GM19023 (cell line): Measurements from ENCODE around the gene GRIK4.
A peak's percentile ranks its signal among the peaks of the same experiment; 100 is the strongest.

Experiments
- ATAC-seq: cut with Tn5 transposase; IDR thresholded peaks from one replicate; pipeline ENCODE4 v1.9.1; 2021; ENCODE audit warnings: mild to moderate bottlenecking, moderate library complexity; ENCODE audit not compliant: unreplicated experiment

GRIK4 gene

DNA sequence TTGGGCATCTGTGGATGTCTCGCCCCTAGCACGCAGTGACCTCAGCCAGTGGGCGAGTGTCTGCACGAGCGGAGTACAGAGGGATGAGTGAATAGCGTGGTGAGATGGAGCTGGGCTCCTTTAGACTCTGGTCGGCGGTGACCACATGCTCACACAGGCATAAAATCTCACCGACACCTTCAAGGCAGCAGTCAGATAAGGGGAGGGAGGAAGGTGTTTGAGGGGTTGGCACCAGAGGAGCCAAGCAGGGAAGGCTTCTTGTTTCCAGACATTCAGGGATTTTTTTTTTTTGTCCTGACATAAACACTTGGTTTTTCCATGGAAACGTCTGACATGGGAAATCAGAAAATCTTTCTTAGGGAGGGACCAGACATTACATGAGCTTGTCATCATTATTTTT is 35.8 kb downstream of the GRIK4 start:
- no peak for ATAC-seq

DNA sequence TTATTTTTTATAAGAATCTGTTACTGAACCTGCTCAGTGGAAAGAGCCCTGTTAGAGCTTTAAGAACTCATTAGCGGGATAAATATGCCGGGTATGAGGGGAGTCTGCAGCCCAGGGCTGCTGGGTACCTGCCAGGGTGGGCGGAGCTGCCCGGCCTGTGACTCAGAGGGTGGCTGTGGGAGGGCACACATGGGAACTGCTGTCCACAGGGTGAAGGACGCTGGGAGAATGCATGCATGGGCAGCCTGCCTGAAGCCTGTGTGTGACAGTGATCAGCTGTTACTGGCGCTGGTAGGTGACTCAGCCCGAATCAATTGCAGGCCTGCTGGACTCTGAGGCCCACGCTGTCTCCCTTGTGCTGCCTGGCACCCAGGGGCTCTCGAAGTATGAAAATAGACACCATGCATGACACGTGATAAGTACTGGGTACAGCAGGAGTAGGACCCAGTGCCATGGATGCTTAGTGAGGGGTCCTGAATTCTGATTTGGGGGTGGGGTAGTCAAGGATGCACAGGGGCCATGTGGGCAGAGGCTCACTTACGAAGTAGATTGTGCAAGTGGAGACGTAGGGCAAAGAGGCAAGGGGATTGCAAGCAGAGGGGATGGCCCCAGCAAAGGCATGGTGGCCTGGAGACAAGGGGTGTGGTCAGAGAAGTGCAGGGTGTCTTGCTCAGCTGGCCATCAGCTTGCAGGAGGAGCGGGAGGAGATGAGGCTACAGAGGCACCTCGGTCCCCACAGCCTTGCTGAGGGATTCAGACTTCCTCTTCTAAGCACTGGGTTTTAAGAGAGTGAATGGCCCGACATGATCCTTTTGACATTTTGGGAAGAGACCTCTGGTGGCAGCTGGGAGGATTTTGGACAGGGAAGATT is 36.5 kb downstream of the GRIK4 start:
- ATAC-seq = no peak

DNA sequence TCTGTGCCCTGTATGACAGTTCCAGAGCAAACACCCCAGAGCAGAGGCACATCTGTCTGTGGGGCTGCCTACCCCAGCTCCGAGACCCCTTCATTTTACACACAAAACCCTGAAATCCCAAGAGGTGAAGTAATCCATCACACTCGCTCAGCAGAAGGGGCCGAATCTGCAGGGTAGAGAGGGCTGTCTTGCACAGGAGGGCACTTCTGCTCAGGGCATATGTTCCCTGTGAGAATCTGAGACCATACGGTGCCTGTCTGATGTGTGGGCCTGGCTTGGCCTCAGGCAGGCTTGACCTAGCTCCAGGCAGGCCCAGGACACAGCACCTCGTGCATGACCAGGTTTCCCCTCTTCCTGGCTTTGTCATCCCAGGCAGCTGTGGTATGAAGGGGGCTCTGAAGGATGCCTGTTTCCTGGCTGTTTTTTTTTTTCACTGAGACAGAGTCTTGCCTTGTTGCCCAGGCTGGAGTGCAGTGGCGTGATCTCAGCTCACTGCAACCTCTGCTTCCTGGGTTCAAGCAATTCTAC is 37.2 kb downstream of the GRIK4 start:
- ATAC-seq = no peak

DNA sequence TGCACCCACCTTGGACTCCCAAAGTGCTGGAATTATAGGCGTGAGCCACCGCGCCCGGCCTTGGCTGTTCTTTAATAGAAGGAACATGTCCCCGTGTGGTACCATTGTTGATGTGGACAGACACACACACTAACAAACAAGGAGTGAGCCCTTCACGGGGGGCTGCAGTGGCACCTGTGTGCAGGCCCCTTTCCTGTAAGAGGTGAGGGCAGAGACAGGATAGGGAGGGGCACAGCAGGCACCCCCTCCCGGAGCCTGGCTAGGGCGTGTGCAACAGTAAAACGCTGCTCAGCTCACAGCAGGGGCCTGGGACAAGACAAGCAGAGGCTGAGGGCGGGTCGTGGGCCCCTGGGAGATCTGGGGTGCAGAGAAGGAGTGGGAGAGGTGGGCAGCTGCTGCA is 37.8 kb downstream of the GRIK4 start:
- ATAC-seq = no peak

DNA sequence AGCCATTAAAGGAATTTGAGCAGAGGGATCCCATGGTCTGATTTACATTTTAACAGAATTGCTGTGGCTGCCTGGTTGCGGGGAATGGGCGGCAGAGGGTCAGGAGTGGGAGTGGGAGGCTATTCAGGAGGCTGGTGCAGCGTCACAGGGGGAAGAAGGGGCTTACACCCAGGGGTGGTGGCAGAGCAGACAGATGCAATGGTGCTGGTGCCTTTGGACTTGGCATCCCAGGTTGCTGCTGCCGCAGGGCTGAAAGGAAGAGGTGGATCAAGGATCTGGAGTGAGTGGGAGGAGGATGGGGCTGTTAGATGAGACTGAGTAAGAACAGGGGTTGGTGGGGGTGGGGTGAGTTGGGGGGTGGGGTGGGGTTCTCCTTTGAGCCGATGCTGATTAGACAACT is 38.5 kb downstream of the GRIK4 start:
- no peak for ATAC-seq

DNA sequence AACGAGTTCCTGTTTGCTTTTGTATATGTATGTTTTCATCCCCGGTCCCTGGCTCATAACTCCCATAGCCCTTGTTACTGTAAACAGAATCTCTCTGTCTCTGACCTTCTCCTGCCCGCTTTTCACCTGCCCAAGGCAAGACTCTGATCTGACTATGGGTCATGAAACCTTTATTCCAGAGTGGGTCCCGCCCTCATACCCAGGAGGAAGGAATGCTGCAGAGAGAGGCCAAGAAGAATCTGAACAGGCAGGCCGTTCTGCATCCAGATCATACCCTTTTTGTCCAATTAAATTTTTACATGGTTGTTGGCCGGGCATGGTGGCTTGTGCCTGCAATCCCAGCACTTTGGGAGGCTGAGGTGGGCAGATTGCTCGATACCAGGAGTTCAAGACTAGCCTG is 39.6 kb downstream of the GRIK4 start:
- ATAC-seq = no peak

DNA sequence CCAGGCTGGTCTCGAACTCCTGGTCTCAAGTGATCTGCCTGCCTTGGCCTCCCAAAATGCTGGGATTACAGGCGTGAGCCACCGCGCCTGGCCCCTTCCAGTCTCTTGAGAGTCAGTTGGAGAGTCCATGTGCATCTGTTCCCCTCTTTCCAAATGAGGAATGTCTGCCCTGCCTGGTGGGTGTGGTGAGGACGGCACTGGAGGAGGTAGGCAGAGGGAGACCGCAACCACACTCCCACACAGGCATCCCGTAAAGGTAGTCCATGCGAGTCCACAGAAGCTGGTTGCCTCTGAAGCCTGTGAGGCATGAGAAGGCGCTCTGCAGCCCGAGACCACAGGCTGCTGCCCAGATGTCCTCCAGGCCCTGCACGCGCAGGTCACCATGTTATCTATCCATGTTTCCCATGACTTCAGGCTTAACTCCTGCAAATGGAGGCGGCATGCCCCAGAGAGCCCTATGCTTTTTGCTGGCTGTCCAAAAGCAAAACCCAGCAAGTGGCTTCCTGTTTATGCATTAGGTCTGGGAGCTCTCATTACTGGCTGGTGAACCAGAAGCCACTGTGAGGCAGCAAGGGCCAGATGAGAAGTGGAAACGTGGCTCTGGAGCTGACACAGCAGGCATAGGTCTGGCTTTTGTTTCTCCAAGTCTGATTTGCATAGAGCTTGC is 43.4 kb downstream of the GRIK4 start:
- no peak for ATAC-seq

DNA sequence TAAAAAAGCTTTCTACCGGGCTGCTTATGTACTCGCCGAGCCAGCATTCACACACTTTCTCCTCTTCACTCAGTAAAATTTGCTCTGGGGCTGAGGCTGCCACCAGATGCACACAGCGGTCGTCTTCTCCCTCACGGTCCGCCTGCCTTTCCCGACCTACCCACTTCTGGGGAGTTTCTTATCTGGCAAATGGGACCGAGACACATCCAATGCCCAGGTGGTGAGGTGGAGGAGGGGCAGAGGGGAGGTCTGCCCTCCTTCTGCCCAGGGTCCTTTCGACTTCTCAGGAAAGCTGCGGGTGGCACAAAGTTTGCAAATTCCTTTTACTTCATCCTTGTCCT is 43.9 kb downstream of the GRIK4 start:
- no peak for ATAC-seq

DNA sequence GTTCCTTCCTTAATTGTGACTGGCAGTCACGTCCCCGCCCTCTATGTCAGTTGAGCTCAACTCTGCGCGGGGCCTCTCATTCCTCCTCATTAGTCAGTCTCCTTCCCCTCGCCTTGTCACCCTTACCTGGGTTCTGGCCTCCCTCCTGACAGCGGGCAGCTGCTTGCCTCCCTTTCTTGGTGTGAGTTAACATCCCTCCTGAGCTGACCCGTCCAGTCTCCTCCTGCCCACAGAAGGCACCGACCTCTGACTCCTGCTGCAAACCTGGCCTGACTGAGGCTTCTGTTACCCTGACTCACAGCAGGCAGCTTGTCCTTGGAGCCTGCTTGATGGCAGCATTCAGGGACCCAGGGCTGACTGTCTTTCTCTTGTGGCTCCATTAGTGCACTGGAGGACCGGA is 45.2 kb downstream of the GRIK4 start:
- ATAC-seq = no peak

DNA sequence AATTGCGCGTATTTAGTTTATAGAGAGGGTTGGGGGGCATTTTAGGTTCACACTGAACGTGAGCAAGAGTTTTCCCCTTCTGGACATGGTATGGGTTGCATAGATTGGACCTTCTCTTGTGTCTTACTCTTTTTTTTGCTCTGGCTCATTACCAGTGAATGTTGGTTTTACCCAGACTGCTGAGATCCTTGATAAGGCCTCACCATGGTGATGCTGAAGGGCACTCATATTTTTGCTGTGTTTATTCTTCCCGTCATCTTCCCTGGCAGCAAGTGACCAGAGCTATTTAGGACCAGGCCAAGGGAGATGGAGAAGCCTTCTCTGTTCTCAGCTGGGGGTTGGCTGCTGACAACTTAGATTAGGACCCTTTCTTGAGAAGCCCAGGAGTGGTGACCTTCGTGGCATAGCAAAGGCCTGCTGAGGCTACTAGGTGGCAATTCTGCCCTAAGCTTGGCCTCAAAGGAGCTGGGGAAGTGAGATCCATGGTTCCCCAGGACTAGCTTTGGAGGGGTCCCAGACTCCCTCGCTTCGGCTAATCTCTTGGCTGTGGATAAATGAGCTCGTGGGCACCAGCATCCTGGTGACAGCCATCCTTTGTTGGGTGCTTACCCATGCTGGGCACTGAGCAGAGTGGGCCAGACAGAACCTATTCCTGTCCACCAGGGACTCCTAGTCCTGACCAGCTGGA is 47.3 kb downstream of the GRIK4 start:
- ATAC-seq = no peak

DNA sequence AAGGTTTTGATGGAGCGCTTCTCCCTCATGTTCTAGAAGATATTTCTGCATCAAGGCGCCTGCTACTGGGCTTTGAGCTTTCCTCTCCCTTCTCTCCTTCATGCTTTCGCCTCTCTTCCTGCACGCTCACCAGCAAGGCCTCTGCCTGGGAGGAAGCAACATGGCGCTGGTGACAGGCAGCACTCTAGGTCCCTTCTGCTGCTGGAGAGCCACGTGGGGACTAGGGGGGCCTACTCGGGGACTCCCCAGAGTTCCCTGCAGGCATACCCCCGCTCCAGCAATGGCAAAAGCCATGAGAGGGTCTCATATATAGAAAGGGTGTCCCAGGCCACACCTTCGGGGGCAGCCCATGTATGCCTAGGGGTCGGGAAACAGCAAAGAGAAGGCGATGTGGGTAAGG is 49.7 kb downstream of the GRIK4 start:
- ATAC-seq = no peak

DNA sequence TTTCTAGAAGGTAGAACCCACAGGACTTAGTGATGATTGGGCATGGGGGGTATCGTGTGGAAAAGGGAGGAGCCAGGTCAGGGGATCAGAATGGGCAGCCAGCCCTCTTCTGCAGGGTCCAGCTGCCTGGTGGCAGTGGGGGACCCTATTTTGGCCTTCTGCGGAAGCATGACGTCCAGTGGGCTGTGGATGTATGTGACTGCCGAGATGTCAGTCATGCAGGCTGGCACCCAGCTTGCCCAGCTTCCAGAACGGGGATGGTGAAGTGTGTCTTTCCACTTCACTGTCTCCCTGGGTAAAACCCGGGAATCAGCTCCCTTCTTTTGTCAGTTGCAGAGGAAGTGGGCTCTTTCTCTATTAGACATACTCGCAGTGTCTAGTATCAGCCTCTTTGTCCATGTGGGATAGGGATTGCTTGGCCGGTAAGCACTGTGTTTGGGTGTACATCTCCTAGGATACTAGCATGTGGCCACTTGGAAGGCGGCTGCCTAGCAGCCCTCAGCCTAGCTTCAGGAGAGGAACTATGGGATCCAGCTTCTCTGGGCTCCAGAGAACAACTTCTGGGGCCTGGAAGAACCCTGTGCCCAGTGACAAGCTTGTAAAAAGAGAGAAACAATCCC is 51.4 kb downstream of the GRIK4 start:
- ATAC-seq = no peak

DNA sequence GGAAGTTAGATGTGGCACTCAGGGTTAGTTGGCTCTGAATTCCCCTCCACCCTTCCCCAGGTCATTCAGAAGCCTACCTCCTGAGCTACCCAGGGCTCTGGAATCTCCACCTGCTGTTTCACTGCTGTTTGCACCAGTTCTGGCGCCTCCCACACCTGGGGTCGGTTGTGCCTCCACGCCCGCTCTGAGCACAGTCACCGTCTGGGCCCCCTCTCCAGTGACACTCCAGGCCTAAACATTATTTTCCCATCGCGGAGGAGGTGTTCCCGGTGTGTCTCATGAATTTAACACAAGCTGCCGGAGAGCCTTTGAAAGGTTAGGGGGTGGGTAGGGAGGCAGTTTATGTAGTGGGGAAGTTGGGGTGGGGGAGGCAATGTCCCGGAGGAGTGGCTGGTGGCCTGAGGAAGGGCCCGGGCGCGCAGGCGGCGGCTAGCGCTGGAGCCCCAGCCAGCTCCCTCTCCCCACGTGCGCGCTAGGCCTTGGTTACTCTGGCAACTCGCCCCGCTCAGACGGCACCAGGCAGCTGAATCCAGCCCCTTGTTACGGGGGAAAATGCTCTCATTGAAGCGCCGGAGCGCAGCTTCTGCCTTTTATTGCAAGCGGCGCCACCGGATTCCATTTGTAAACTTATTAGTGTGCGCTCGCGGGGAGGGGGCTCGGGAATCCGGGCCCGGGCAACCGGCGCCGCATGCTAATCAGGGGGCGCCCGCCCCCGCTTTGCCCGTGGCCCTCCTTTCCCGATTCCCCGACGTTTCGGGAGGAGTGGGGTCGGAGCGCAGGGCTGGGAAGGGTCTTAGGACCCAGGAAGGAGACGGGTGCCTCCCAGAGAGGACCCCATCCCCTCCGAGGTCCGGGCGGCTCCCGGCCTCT is 52.4 kb downstream of the GRIK4 start:
- ATAC-seq = no peak

DNA sequence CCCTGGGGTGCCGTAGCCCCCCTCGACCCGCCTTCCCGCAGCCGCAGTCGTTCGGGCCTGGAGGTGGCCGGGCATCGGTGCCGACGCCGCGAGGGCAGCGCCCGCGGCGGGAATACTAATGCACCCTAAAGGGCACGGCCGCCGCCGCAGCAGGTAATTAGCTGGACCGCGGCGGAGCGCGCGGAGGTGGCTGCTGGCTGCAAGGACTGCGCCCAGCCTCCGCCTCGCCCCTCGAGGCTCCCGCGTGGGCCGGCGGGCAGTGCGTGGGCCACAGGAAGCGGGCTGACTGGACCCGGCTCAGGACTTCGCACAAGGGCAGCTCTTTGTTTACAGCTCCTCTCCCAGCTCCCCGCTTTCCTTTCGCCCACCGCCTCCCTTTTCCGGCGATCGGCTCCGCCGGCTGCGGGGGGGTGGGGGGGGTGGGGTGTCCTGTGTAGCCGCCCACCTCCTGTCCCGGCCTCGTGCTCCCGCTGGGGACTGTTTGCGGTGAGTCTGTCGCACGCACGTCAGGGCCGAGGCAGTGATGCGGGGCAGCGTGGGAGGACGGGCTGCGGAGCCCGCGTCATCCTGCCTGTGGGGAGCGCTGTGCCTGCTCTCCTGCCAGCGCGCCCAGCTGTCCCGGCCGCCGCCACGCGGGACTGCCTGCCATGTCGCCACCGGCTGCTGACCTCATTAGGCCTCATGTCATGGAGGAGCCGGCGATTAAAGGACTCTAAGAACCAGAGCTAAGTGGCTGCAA is 53.2 kb downstream of the GRIK4 start:
- ATAC-seq = peak; percentile 66

DNA sequence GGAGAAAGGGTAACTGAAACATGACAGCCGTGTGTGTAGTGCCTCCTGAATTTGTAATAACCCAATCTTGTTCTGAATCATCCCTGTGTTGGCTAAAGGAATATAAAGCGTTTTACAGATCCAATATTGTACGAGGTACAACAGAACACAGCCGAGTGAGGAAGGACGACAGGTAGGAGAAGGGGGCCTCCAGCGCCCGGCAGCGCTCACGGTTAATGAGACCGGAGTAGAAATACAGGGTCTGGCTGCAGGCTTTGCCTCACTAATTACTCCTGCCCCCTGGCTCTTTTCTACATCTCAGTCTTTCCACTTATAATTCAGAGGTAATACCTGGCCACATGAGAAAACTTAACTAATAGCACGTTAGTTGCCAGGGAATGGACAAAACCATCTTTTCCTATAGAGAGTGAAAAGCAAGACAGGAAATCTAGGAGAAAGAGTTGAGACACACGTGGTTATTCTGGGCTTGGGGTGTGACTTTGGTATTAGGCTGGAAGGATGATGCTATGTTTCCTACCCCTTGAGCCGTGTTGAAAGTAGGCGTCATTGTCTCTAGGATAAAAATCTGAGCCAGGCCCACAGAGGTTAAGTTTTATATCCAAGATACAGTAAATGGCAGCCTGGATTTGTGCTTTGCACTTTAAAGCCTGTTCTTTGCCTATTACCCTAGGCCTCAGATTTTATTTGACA is 54.1 kb downstream of the GRIK4 start:
- no peak for ATAC-seq

DNA sequence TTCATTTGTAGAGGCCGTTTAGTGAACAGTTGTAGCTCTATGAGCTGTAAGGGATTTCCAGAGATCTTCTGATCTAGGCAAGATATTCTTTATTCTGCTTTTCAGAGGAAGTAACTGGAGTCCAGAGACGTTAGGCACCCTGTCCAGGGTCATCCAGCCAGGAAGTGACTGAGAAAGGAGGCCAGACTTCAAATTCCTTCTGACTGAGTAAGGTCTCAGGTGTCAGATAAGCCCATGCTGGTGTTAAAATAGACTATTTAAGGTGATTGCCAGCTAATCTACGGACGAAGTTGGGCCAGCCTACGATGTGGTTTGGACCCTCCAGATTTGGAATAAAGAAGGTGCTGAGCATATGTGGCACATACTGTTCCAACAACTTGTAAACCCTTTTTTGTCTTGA is 54.6 kb downstream of the GRIK4 start:
- ATAC-seq = no peak

DNA sequence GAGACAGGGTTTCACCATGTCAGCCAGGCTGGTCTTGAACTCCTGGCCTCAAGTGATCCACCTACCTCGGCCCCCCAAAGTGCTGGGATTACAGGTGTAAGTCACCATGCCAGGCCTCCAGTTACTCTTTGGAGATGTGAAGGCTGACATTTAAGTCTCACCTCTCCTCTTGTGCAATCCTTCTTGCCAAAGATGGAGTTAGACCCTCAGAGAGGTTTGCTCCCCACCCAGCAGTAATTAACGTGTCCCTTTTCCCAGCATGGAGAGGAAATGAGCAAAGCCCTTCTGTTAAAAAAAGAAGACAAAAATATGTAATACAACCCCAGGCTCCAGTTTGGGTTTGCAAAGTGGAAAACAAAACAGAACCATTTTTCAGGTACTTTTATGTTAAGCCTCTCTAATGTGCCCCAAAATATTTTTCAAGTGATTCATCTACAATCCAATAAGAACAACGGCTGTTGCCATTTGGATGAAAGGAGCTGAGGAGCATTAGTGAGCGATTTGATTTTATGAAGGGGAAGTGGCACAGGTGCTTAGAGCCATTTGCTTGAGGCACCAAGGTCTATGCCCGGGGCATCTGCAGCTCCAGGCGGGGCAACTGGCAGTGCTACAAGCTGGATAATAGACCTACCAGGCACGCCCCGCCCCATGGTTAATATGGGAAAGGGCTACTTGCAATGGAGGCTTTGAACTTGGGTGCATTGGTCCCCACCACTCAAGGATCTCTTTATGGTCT is 57.2 kb downstream of the GRIK4 start:
- no peak for ATAC-seq

DNA sequence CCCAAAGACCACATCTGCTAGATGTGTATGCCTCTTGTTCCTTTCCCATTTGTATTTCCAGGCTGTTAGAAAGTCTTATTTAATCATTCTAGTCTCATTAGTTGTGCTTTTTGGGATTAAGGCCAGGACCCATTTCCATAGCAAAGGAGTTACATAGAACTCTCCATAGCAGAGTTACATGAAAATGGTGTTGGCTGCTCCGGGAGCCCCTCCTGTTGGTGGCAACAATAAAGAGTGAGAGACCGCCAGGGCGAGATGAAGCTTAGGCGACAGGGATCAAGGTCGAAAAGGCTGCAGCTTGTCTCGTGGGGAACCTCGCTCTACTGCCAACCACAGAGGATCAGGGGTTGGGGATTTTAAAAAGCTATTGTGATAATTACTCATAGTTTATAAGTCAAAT is 58.3 kb downstream of the GRIK4 start:
- no peak for ATAC-seq
